Spinal cord (tissue), 10 donors: ENCODE data around the gene GAS7. TPM values are rescaled to one million over a fixed set of nuclear protein-coding genes. Genes with fewer than 3 reads are reported as not detected.

Experiments
- DNase-seq, 6 donors: peaks; one replicate each; pipeline versions ENCODE4 v3.0.0 to v3.0.0-alpha.2; 2013 to 2015; ENCODE audit warnings: low spot score in 6 of 6, low read depth in 4 of 6
- H3K27ac ChIP-seq: one replicate; pipeline ENCODE4 v1.5.1; 2013; ENCODE audit warnings: low read depth, low read length, control low read depth
- H3K27me3 ChIP-seq: one replicate; pipeline ENCODE4 v1.6.1; 2013; ENCODE audit warnings: low read length; ENCODE audit not compliant: control insufficient read depth, insufficient read depth
- H3K36me3 ChIP-seq: one replicate; pipeline ENCODE4 v1.6.1; 2013; ENCODE audit warnings: low read length; ENCODE audit not compliant: control insufficient read depth, insufficient read depth
- H3K4me1 ChIP-seq: one replicate; pipeline ENCODE4 v1.6.1; 2013; ENCODE audit warnings: low read length; ENCODE audit not compliant: control insufficient read depth, insufficient read depth
- H3K4me3 ChIP-seq: one replicate; pipeline ENCODE4 v1.5.1; 2013; ENCODE audit warnings: low read depth, low read length, control low read depth
- H3K9me3 ChIP-seq: one replicate; pipeline ENCODE4 v1.6.1; 2013; ENCODE audit warnings: low read length; ENCODE audit not compliant: control insufficient read depth, insufficient read depth
- WGBS: methylation state at CpG from one replicate; pipeline ENCODE4 v1.1.5; 2013; ENCODE audit warnings: missing lambda C conversion rate; ENCODE audit not compliant: insufficient coverage; 5-methylcytosine and 5-hydroxymethylcytosine counted together
- polyA plus RNA-seq, 2 donors: library from polyadenylated mRNA; unstranded; fragments of 120-200 nt; gene quantifications; one replicate each; pipeline ENCODE4 v1.2.1, GENCODE V29; 2013; ENCODE audit not compliant: insufficient read length in 2 of 2
- total RNA-seq, 2 donors: library from RNA; depleted of rRNA in 1 of 2; stranded (reverse); fragments of 120-200 nt in 1 of 2; fragments of >200 nt in 1 of 2; gene quantifications; one replicate each; pipeline versions ENCODE4 v1.2.3 to v1.2.4, GENCODE V29; 2013 to 2014
- donor health status: healthy.

GAS7 gene
- total and polyA plus RNA-seq, 4 donors = 51.8 to 93.8 (median 79.1) TPM

GRCh38 chr17:10041916-10042588, 156.4 kb downstream of the GAS7 start:
- no peaks in the 10 kb centered on the region for H3K36me3 ChIP-seq
- peaks cover 15% of the 10 kb centered on the region for H3K4me1 ChIP-seq
- no peak overlapping the region for H3K4me3 ChIP-seq
- WGBS = 95% methylated on average over 8 of the region's 17 CpGs
- no peak for DNase-seq
- no peaks in the 10 kb centered on the region for H3K27me3 ChIP-seq
- H3K9me3 ChIP-seq = no peaks in the 10 kb centered on the region
- H3K27ac ChIP-seq = peak overlapping the region; percentile 27

- peaks cover 21% of the 10 kb centered on the region for H3K4me1 ChIP-seq
- H3K27ac ChIP-seq = no peak overlapping the region
- 34% methylated on average over 4 of the region's 4 CpGs for WGBS
- H3K36me3 ChIP-seq = no peaks in the 10 kb centered on the region
- DNase-seq = no peak
- no peaks in the 10 kb centered on the region for H3K27me3 ChIP-seq
- H3K4me3 ChIP-seq = no peak overlapping the region
- no peaks in the 10 kb centered on the region for H3K9me3 ChIP-seq
Measured at GRCh38 chr17:10041287-10041612, 157.2 kb downstream of the GAS7 start.

- WGBS = 74% methylated on average over 10 of the region's 11 CpGs
Measured at GRCh38 chr17:10036511-10037061, 161.8 kb downstream of the GAS7 start.

GRCh38 chr17:10035885-10036284, 162.5 kb downstream of the GAS7 start:
- WGBS = 69% methylated on average over 3 of the region's 4 CpGs
- Histone ChIP-seq H3K4me3 (peak overlapping the region; percentile 31), H3K27me3 (no peaks in the 10 kb centered on the region), H3K9me3 (no peaks in the 10 kb centered on the region), H3K36me3 (no peaks in the 10 kb centered on the region), H3K27ac (peak overlapping the region; percentile 92), H3K4me1 (peaks cover 47% of the 10 kb centered on the region)
- no peak for DNase-seq

More at GRCh38 chr17:10036511-10037061, 161.8 kb downstream of the GAS7 start:
- H3K4me3 ChIP-seq = peak overlapping the region; percentile 31
- H3K27me3 ChIP-seq = no peaks in the 10 kb centered on the region
- peak in 1 of 6 donors; percentile 77 for DNase-seq
- no peaks in the 10 kb centered on the region for H3K36me3 ChIP-seq
- H3K27ac ChIP-seq = peak overlapping the region; percentile 92
- H3K9me3 ChIP-seq = no peaks in the 10 kb centered on the region
- peaks cover 47% of the 10 kb centered on the region for H3K4me1 ChIP-seq

GRCh38 chr17:10034719-10035475, 163.5 kb downstream of the GAS7 start:
- no peaks in the 10 kb centered on the region for H3K36me3 ChIP-seq
- 72% methylated on average over 14 of the region's 15 CpGs for WGBS
- peak overlapping the region; percentile 31 for H3K4me3 ChIP-seq
- peaks cover 42% of the 10 kb centered on the region for H3K4me1 ChIP-seq
- DNase-seq = peak in 2 of 6 donors; percentile 64 to 75
- H3K27me3 ChIP-seq = no peaks in the 10 kb centered on the region
- H3K9me3 ChIP-seq = no peaks in the 10 kb centered on the region
- peak overlapping the region; percentile 92 for H3K27ac ChIP-seq

- no peaks in the 10 kb centered on the region for H3K36me3 ChIP-seq
- peak in 1 of 6 donors; percentile 60 for DNase-seq
- WGBS = 60% methylated on average over 7 of the region's 8 CpGs
- H3K4me1 ChIP-seq = peaks cover 42% of the 10 kb centered on the region
- no peaks in the 10 kb centered on the region for H3K27me3 ChIP-seq
- H3K4me3 ChIP-seq = peak overlapping the region; percentile 31
- peak overlapping the region; percentile 40 for H3K27ac ChIP-seq
- no peaks in the 10 kb centered on the region for H3K9me3 ChIP-seq
Measured at GRCh38 chr17:10033959-10034358, 164.4 kb downstream of the GAS7 start.

- H3K9me3 ChIP-seq = no peaks in the 10 kb centered on the region
- H3K4me1 ChIP-seq = peaks cover 42% of the 10 kb centered on the region
- no peaks in the 10 kb centered on the region for H3K36me3 ChIP-seq
- DNase-seq = peak in 1 of 6 donors; percentile 47
- WGBS = 34% methylated on average over 10 of the region's 10 CpGs
- H3K27me3 ChIP-seq = no peaks in the 10 kb centered on the region
- H3K27ac ChIP-seq = peak overlapping the region; percentile 40
- peak overlapping the region; percentile 31 for H3K4me3 ChIP-seq
Measured at GRCh38 chr17:10033449-10033848, 165.0 kb downstream of the GAS7 start.

GRCh38 chr17:10032118-10032852, 166.1 kb downstream of the GAS7 start:
- H3K36me3 ChIP-seq = no peaks in the 10 kb centered on the region
- peak overlapping the region; percentile 38 for H3K27ac ChIP-seq
- WGBS = 40% methylated on average over 1 of the region's 6 CpGs
- DNase-seq = no peak
- peak overlapping the region; percentile 31 for H3K4me3 ChIP-seq
- H3K4me1 ChIP-seq = peaks cover 42% of the 10 kb centered on the region
- H3K9me3 ChIP-seq = no peaks in the 10 kb centered on the region
- no peaks in the 10 kb centered on the region for H3K27me3 ChIP-seq

GRCh38 chr17:10031606-10032005, 166.8 kb downstream of the GAS7 start:
- no peak overlapping the region for H3K4me3 ChIP-seq
- H3K36me3 ChIP-seq = no peaks in the 10 kb centered on the region
- DNase-seq = no peak
- H3K9me3 ChIP-seq = no peaks in the 10 kb centered on the region
- no peaks in the 10 kb centered on the region for H3K27me3 ChIP-seq
- peak overlapping the region; percentile 7 for H3K27ac ChIP-seq
- 90% methylated on average over 10 of the region's 11 CpGs for WGBS
- peaks cover 41% of the 10 kb centered on the region for H3K4me1 ChIP-seq
